Gastrocnemius medialis (tissue), 4 donors: ENCODE measurements around the gene RASA3. TPM values are rescaled to one million over a fixed set of nuclear protein-coding genes. Genes with fewer than 3 reads are reported as not detected.
A peak's percentile ranks its signal among the peaks of the same experiment; 100 is the strongest.
"Not testable (repeated sequence)": the region's sequence is repeated elsewhere in the genome, so short reads cannot be mapped to it uniquely, and the experiment has no call there.

Experiments
- ATAC-seq, 2 donors: fragments of 150-250 bp; one replicate each; pipeline ENCODE4 v1.9.1; 2016
- DNase-seq, 2 donors: peaks; one replicate each; pipeline ENCODE4 v3.0.0-alpha.2; 2019
- H3K27ac ChIP-seq, 4 donors: fragments of 200-600 bp; sonication (generic); 1 replicate in 1 of 4; 2 replicates in 3 of 4; pipeline ENCODE4 v1.5.1; 2016 to 2018; ENCODE audit warnings: mild to moderate bottlenecking in 2 of 4, moderate library complexity in 1 of 4
- H3K27me3 ChIP-seq, 3 donors: fragments of 200-600 bp; sonication (generic) in 2 of 3; 1 replicate in 1 of 3; 2 replicates in 2 of 3; pipeline versions ENCODE4 v1.5.1 to v1.6.0; 2016 to 2019; ENCODE audit warnings: mild to moderate bottlenecking in 1 of 3, moderate library complexity in 1 of 3
- H3K36me3 ChIP-seq, 2 donors: fragments of 200-600 bp; sonication (generic) in 1 of 2; one replicate each; pipeline ENCODE4 v1.5.1; 2017 to 2018
- H3K4me1 ChIP-seq, 2 donors: fragments of 200-600 bp; sonication (generic) in 1 of 2; one replicate each; pipeline ENCODE4 v1.5.1; 2016 to 2017; ENCODE audit warnings: mild to moderate bottlenecking in 2 of 2
- H3K4me3 ChIP-seq, 4 donors: fragments of 200-600 bp; sonication (generic) in 3 of 4; 1 replicate in 1 of 4; 2 replicates in 3 of 4; pipeline ENCODE4 v1.5.1; 2016 to 2019; ENCODE audit warnings: mild to moderate bottlenecking in 2 of 4
- H3K9me3 ChIP-seq, 3 donors: fragments of 200-600 bp; sonication (generic) in 2 of 3; 1 replicate in 1 of 3; 2 replicates in 2 of 3; pipeline ENCODE4 v1.5.1; 2016 to 2019
- POLR2A ChIP-seq, 2 donors: fragments of 450-650 bp; IDR thresholded peaks; one replicate each; pipeline ENCODE4 v1.6.1; 2017; ENCODE audit warnings: antibody characterized with exemption in 2 of 2, mild to moderate bottlenecking in 2 of 2, moderate library complexity in 2 of 2
- in situ Hi-C, 4 donors: fragments of 200-750 bp; cut with MboI; loops; one replicate each; pipeline versions ENCODE4 v1.15.0 to v1.8.0; 2017; ENCODE audit warnings: low sequenced_read_pairs in 4 of 4
- intact Hi-C: fragments of 100-400 bp; cut with DNase I; formaldehyde crosslinking; loops from one replicate; pipeline ENCODE4 v1.15.1; 2023; ENCODE audit warnings: low total_unique reads
- total RNA-seq, 4 donors: library from RNA; depleted of rRNA; stranded (reverse); fragments of >200 nt; gene quantifications; one replicate each; pipeline versions ENCODE4 v1.1.0 to v1.2.3, GENCODE V29; 2016
- TF ChIP-seq, protein P1 (sequence below), 5 experiments: fragments of 450-650 bp in 3 of 5; fragments of 200-600 bp in 2 of 5; sonication (generic) in 2 of 5; IDR thresholded peaks in 4 of 5; conservative IDR thresholded peaks in 1 of 5; 1 replicate in 4 of 5; 2 replicates in 1 of 5; pipeline ENCODE4 v1.5.1; 2016 to 2019; ENCODE audit warnings: antibody characterized with exemption in 5 of 5, mild to moderate bottlenecking in 3 of 5, moderate library complexity in 3 of 5

RASA3 gene
- total RNA-seq, 4 donors from 2014 or later, result 3.4 to 22.2 (median 10.8) TPM

DNA sequence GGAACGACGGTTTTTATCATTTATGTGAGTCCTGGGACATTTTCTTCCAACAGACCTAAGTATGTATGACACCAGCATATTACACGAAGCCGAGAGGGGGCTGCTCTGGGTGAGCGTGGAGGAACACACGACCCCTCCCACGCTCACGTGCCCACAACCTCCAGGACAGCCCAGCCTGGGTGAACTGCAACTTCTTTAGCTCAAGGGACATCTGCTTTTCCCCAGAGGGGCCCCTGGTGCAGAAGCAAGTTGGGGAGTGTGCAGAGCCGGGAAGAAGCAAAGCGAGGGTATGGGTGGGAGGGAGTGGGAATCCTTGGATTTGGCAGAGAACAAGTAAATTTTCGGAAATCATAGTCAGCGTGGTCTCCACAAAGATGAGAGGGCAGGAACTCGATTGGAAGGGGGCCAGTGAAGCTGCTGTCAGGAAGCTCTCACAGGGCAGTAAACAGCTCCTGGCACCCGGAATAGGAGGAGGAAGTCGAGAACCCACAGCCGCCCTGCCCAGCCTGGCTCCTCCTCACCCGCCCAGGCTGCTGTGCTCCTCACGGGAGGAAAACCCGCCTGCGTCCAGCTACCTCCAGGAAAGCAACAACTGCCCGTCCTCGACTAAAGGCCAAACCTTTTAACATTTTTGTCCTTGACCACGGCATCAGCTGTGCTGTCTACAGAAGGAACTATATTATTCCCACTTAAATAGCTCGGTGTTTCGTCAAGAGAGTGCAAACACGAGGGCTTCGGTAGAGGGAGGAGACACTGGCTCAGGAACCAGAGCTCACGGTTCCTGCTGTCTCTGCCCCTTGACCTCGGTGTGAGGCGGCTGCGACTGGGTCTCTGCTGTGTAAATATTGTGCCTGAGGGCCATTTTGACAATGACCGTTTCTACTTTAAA, 29.5 kb upstream of the RASA3 start:
- no peaks in the 10 kb centered on the region for H3K36me3 ChIP-seq
- ATAC-seq (no peak), DNase-seq (peak in 1 of 2 donors; percentile 30)
- H3K27ac ChIP-seq, result no peak overlapping the region
- TF ChIP-seq, protein P1, sequence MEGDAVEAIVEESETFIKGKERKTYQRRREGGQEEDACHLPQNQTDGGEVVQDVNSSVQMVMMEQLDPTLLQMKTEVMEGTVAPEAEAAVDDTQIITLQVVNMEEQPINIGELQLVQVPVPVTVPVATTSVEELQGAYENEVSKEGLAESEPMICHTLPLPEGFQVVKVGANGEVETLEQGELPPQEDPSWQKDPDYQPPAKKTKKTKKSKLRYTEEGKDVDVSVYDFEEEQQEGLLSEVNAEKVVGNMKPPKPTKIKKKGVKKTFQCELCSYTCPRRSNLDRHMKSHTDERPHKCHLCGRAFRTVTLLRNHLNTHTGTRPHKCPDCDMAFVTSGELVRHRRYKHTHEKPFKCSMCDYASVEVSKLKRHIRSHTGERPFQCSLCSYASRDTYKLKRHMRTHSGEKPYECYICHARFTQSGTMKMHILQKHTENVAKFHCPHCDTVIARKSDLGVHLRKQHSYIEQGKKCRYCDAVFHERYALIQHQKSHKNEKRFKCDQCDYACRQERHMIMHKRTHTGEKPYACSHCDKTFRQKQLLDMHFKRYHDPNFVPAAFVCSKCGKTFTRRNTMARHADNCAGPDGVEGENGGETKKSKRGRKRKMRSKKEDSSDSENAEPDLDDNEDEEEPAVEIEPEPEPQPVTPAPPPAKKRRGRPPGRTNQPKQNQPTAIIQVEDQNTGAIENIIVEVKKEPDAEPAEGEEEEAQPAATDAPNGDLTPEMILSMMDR (IDR thresholded peaks at IDR 0.05 in 4 of 5, conservative IDR thresholded peaks at IDR 0.05 in 1 of 5), result no peak
- TF ChIP-seq POLR2A (IDR thresholded peaks at IDR 0.05), result no peak
- no peaks in the 10 kb centered on the region for H3K9me3 ChIP-seq
- H3K4me1 ChIP-seq, result peaks cover 8 to 9% of the 10 kb centered on the region in 2 donors
- H3K4me3 ChIP-seq, result no peak overlapping the region
- in situ Hi-C loops (no loop called here), intact Hi-C loops (no loop called here)
- H3K27me3 ChIP-seq, result peaks cover 5 to 16% (median 7%) of the 10 kb centered on the region in 3 donors

DNA sequence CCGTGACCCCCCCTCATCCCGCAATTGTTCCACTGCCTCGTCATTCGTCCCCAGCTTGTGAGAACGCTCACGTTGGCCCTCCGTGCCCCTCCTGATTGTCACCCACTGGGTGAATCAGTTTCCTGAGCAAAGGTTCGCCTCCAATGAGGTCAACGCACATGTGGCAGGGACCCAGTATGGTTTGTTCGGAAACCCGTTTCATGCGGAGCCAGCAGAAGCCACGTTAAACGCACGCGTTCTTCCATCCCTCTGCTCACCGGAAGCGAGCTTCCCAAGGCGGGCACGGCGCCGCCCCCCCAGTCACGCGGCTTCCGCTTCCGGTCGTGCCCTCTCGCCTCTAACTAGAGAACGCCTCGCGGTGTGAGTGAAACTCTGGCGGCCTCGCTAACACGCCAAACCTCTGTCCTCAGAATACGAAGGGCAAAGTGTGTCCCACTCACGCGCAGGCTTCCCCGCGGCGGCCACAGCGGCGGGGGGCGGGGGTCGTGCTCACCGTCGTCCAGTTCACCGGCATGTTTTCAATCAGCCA, 28.7 kb upstream of the RASA3 start:
- Histone ChIP-seq H3K27me3 (peaks cover 5 to 16% (median 7%) of the 10 kb centered on the region in 3 donors), H3K9me3 (no peaks in the 10 kb centered on the region), H3K4me3 (no peak overlapping the region), H3K27ac (no peak overlapping the region), H3K4me1 (peaks cover 0 to under 1% of the 10 kb centered on the region in 2 donors), H3K36me3 (no peaks in the 10 kb centered on the region)
- intact Hi-C loops, result no loop called here
- ATAC-seq, result no peak
- DNase-seq, result no peak
- in situ Hi-C loops, result no loop called here
- TF ChIP-seq POLR2A (IDR thresholded peaks at IDR 0.05), result no peak
- TF ChIP-seq, protein P1 (IDR thresholded peaks at IDR 0.05 in 4 of 5, conservative IDR thresholded peaks at IDR 0.05 in 1 of 5), result no peak

DNA sequence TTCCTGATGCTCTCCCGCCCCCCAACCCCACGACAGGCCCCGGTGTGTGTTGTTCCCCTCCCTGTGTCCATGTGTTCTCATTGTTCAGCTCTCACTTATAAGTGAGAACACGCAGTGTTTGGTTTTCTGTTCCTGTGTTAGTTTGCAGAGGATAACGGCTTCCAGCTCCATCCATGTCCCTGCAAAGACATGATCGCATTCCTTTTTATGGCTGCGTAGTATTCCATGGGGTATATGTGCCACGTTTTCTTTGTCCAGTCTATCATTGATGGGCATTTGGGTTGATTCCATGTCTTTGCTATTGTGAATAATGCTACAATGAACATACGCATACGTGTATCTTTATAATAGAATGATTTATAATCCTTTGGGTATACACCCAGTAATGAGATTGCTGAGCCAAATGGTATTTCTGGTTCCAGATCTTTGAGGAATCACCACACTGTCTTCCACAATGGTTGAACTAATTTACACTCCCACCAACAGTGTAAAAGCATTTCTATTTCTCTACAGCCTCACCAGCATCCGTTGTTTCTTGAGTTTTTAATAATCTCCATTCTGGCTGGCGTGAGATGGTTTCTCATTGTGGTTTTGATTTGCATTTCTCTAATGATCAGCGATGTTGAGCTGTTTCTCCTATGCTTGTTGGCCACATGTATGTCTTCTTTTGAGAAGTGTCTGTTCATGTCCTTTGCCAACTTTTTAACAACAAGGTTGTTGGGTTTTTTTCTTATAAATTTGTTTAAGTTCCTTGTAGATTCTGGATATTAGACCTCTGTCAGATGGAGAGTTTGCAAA, 26.6 kb upstream of the RASA3 start:
- H3K36me3 ChIP-seq, in situ Hi-C loops, DNase-seq, H3K9me3 ChIP-seq, ATAC-seq, intact Hi-C loops, H3K4me1 ChIP-seq, H3K4me3 ChIP-seq, H3K27ac ChIP-seq: not testable (repeated sequence)
- peaks cover 5 to 16% (median 7%) of the 10 kb centered on the region in 3 donors for H3K27me3 ChIP-seq

DNA sequence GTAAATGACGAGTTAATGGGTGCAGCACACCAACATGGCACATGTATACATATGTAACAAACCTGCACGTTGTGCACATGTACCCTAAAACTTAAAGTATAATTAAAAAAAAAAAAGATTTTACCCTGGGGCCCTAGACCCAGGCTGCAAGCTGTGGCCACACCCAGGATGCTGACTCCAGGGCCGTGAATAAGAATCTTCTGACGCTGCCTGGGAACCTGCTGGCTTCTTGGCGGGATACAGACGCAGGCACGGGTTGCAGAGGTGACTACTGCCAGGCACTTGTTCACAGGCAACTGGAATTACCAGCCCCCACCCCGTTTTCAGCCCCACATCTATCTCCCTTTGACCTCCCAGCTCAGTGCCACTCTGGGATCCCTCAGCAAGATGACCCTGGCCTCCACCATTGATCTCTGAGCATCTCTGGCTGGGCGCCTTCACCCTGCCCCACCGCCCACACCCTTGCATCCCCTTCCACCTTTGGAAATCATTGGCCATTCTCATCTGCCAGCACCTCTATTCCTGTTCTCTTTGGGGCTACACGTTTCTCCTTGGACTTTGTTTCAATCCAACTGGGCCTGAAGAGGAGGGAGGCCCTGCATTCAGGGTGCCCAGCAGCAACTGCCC, 25.6 kb upstream of the RASA3 start:
- no peak overlapping the region for H3K4me3 ChIP-seq
- no peaks in the 10 kb centered on the region for H3K4me1 ChIP-seq
- H3K9me3 ChIP-seq, result no peaks in the 10 kb centered on the region
- in situ Hi-C loops, result no loop called here
- H3K27ac ChIP-seq, result no peak overlapping the region
- H3K36me3 ChIP-seq, result no peaks in the 10 kb centered on the region
- ATAC-seq (no peak), DNase-seq (no peak)
- intact Hi-C loops, result no loop called here
- peaks cover 5 to 16% (median 7%) of the 10 kb centered on the region in 3 donors for H3K27me3 ChIP-seq
- TF ChIP-seq, protein P1 (IDR thresholded peaks at IDR 0.05 in 4 of 5, conservative IDR thresholded peaks at IDR 0.05 in 1 of 5), result no peak
- TF ChIP-seq POLR2A (IDR thresholded peaks at IDR 0.05), result no peak
